ENCODE measurements around the gene ATOSB. TPM values are rescaled to one million over a fixed set of nuclear protein-coding genes. Genes with fewer than 3 reads are reported as not detected.
"Not testable (repeated sequence)": the region's sequence is repeated elsewhere in the genome, so short reads cannot be mapped to it uniquely, and the experiment has no call there.

Gene ATOSB
- total RNA-seq, 1 donor from 2014 or later = 6.8 TPM

DNA sequence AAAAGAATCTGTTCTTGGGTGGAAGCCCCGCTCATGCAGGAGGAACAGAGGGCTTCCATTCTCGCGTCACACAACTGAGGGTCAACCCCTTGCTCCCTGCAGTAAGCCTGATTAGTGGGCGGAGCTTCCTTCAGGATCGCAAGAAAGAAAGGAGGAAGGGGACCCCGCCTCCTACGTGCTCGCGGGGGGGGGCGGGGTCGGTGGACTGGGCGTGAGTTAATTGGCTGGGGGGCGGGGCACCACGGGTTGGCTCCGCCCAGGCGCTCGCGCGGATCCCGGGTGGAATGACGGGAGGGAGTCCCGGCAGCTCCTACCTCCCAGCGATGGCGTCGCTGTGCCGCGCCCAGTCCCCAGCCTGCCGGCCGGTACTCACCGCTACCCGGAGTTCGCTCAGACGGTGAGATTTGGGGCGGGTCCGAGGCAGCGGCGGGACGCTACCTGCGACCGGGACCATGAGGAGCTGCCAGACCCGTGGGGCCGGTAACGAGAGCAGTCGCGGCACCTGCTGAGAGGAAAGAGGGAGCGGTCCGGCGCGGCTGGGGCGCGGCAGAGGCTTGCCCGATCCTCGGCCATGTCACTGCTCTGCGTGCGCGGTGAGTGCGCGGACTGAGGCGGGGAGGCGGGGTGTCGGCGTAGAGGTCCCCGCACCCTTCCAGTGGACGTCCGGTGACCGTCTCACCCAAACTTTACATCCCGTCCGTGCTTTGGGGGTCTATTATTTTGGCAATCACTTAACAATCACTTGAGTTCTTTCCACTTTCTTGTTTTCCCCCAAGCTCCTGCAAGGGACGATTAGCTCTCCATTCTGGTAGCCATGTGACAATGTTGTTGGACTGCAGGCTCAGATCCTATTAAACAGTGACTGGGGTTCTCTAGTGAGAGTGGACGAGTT, 46.3 kb upstream of the ATOSB start, which contains the start of gene UNC13B:
TSS of gene UNC13B (plus strand) at position 297 of the 892 bp plus-strand sequence. CDS start at position 572, 275 bp downstream.
- Mint-ChIP-seq H3K9me3 (no peaks in the 10 kb centered on the region), H3K4me3 (peak within 1 kb of the TSS; percentile 89), H3K27ac (no peak within 1 kb of the TSS), H3K4me1 (peaks cover 24% of the 10 kb centered on the region), H3K36me3 (ENCODE audit: low read depth) (peaks cover 2% of the 10 kb centered on the region), H3K27me3 (peaks cover 8% of the 10 kb centered on the region)
- POLR2A ChIA-PET = interaction anchor here (0.8 to 1.2 kb wide), 3 partner anchors 59 to 1345 kb away, joined by 3 to 6 read pairs (median 3); partner anchors contain the start of genes STOML2, UBE2R2 and VCP
- CTCF ChIA-PET = interaction anchor here (0.6 to 1.5 kb wide), 2 partner anchors 45 to 60 kb away, joined by 3 to 4 read pairs; no protein-coding TSS in a partner anchor
- no peak for TF ChIP-seq CTCF (IDR thresholded peaks at IDR 0.05)
- ATAC-seq (ENCODE audit: low read depth) = peak; percentile 95
- intact Hi-C loops (cut with micrococcal nuclease) = loop anchor here (1.0 to 5.0 kb wide), 3 partner anchors 46 to 1325 kb away; partner anchors contain the start of gene DNAJB5
- DNase-seq = peak; percentile 72

GRCh38 chr9:35158501-35159280, 43.0 kb upstream of the ATOSB start:
- no peak overlapping the region for H3K4me3 Mint-ChIP-seq
- intact Hi-C loops (cut with micrococcal nuclease) = no loop called here
- ATAC-seq (ENCODE audit: low read depth) (no peak), DNase-seq (no peak)
- TF ChIP-seq CTCF (IDR thresholded peaks at IDR 0.05) = no peak
- H3K4me1 Mint-ChIP-seq = peaks cover 24% of the 10 kb centered on the region
- POLR2A ChIA-PET = no interaction called here
- peaks cover 2% of the 10 kb centered on the region for H3K36me3 Mint-ChIP-seq (ENCODE audit: low read depth)
- H3K27ac Mint-ChIP-seq = no peak overlapping the region
- no peaks in the 10 kb centered on the region for H3K9me3 Mint-ChIP-seq
- H3K27me3 Mint-ChIP-seq = peaks cover 12% of the 10 kb centered on the region
- CTCF ChIA-PET = no interaction called here

GRCh38 chr9:35157836-35158235, 42.2 kb upstream of the ATOSB start:
- H3K9me3 Mint-ChIP-seq; DNase-seq; H3K36me3 Mint-ChIP-seq (ENCODE audit: low read depth); H3K27ac Mint-ChIP-seq; intact Hi-C loops (cut with micrococcal nuclease); CTCF ChIA-PET; H3K4me3 Mint-ChIP-seq; ATAC-seq (ENCODE audit: low read depth); H3K27me3 Mint-ChIP-seq: not testable (repeated sequence)
- peaks cover 24% of the 10 kb centered on the region for H3K4me1 Mint-ChIP-seq
- POLR2A ChIA-PET = interaction anchor here (0.7 kb wide), 1 partner anchor 203 kb away, joined by 3 read pairs; no protein-coding TSS in a partner anchor

- intact Hi-C loops (cut with micrococcal nuclease) = no loop called here
- Mint-ChIP-seq H3K4me1 (peaks cover 19% of the 10 kb centered on the region), H3K9me3 (no peaks in the 10 kb centered on the region), H3K27ac (no peak overlapping the region), H3K4me3 (no peak overlapping the region), H3K36me3 (ENCODE audit: low read depth) (no peaks in the 10 kb centered on the region), H3K27me3 (peaks cover 5% of the 10 kb centered on the region)
- POLR2A ChIA-PET = no interaction called here
- TF ChIP-seq CTCF (IDR thresholded peaks at IDR 0.05) = no peak
- CTCF ChIA-PET = interaction anchor here (0.6 kb wide), 1 partner anchor 38 kb away, joined by 3 read pairs; no protein-coding TSS in a partner anchor
- ATAC-seq (ENCODE audit: low read depth) (no peak), DNase-seq (no peak)
These were observed 41.1 kb upstream of the ATOSB start for GRCh38 chr9:35156781-35157180.

DNA sequence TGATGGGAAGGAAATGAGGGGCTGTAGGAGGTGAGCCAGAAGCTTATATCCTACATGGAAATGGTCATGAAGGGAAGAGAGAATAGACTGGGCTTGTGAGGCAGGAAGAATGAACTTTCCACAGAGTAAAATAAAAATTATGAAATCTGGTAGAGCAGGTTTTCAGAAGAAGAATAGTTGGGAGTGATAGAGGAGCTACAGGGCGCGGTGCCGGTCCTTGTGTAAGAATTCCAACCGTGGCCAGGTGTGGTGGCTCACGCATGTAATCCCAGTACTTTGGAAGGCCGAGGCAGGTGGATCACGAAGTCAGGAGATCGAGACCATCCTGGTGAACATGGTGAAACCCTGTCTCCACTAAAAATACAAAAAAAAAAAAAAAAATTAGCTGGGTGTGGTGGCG, 37.3 kb upstream of the ATOSB start:
- ATAC-seq (ENCODE audit: low read depth) (no peak), DNase-seq (no peak)
- Mint-ChIP-seq H3K4me1 (no peaks in the 10 kb centered on the region), H3K27ac (no peak overlapping the region), H3K36me3 (ENCODE audit: low read depth) (peaks cover 3% of the 10 kb centered on the region), H3K9me3 (peaks cover 19% of the 10 kb centered on the region), H3K27me3 (peaks cover 8% of the 10 kb centered on the region), H3K4me3 (no peak overlapping the region)
- intact Hi-C loops (cut with micrococcal nuclease) = no loop called here
- ChIA-PET CTCF (no interaction called here), POLR2A (interaction anchor here (0.7 kb wide), 1 partner anchor 404 kb away, joined by 7 read pairs; no protein-coding TSS in a partner anchor)
- TF ChIP-seq CTCF (IDR thresholded peaks at IDR 0.05) = no peak

DNA sequence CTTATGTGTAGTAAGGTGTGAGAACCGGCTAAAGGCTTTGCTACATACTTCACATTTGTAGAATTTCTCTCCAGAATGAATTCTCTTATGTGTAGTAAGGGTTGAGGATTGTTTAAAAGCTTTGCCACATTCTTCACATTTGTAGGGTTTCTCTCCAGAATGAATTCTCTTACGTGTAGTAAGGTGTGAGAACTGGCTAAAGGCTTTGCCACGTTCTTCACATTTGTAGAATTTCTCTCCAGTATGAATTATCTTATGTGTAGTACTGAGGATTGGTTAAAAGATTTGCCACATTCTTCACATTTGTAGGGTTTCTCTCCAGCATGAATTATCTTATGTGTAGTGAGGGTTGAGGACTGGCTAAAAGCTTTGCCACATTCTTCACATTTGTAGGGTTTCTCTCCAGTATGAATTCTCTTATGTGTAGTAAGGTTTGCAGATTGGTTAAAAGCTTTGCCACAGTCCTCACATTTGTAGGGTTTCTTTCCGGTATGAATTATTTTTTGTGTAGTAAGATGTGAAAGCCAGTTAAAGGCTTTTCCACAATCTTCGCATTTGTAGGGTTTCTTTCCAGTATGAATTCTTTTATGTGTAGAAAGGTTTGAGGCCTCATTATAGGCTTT, 32.4 kb upstream of the ATOSB start:
- CTCF ChIA-PET; H3K27ac Mint-ChIP-seq; H3K4me3 Mint-ChIP-seq; H3K36me3 Mint-ChIP-seq (ENCODE audit: low read depth); intact Hi-C loops (cut with micrococcal nuclease); DNase-seq; POLR2A ChIA-PET; H3K4me1 Mint-ChIP-seq; H3K27me3 Mint-ChIP-seq; ATAC-seq (ENCODE audit: low read depth): not testable (repeated sequence)
- H3K9me3 Mint-ChIP-seq = peaks cover 30% of the 10 kb centered on the region

Data from activated B cell treated with CpG ODN at 0.5 μM for 24 hours (primary cell).